Superior temporal gyrus (tissue), 1 donor: ENCODE measurements around the gene RPS29.
"Not testable (repeated sequence)": the region's sequence is repeated elsewhere in the genome, so short reads cannot be mapped to it uniquely, and the experiment has no call there.

ENCODE experiments used
- DNase-seq: peaks from one replicate; pipeline ENCODE4 v3.0.0-alpha.2; 2016; ENCODE audit errors: extremely low spot score

Gene RPS29

DNA sequence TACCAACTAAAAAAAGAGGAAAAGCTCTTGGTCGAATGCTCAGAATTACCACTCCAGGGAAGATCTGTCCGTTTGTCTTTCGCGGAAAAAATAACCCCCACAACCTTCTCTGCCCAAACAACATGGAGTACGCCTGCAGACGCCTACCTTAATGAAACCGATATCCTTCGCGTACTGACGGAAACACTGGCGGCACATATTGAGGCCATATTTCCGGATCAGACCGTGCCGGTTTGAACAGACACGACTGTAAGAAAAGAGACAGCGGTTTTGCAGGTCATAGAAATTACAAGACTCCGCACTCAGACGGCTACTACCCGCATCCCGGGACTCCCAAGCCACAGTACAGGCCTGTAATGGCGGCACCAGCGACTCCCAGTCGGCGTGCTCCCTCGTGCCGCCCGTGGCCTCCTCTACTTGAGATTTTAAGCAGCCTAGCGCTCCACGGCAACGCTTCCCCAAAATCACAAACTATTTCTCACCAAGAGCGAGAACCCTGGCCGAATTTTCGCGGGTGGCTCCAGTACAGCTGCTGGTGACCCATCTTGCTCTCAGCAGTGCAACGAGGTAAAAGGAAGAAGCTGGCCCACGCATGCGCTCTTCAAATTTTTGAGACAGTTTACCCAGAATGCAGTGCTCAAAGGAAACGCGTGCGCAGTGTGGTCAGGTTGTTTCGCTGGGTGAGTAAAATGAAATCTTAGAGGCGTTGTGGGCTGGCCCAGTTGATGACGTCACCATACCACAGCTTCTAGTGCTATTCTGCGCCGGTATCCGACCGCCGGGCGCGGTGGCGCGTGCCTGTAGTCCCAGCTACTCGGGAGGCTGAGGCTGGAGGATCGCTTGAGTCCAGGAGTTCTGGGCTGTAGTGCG, at the start of gene RPS29:
TSS of gene RPS29 (minus strand) at position 578 of the 870 bp plus-strand sequence. CDS start at position 544, 34 bp downstream.
- DNase-seq: peak; percentile 100

DNA sequence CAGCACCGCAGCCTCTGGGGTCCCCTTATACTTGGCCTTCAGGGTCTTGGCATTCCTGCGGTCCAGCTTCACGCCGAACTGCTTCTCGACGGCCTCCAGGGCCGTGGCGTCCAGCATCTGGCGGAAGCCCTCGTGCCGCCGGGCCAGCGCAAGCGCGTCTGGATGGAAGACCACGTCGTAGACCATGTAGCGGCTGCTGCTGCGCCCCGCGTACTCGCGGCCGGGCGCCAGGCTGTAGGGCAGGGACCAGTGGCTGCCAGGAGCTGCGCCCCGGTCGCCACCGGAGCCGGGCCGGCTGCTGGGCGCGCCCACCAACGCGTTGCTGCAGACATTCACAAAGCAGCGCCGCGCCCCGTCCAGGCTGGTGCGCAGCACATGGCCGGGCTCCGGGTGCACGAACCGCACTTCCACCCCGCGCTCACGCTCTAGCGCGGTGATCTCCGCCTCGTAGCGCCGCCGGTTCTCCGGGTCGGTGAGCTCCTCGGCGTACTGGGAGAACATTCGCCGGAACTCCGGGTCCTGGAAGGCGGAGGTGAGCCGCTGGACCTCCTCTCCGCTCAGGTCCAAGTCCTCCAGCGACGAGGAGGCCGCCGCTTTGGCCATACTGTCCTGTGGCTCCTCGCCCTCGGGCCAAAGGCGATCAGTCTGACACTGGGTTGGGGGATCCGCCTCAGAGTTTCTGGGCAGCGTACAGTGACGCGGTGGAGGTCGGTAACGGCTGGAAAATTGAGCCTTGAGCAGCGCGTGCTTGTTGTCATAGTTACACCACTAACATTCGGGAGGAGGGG, 48.6 kb upstream of the RPS29 start, which contains the start of gene DNAAF2:
TSS of gene DNAAF2 (minus strand) at position 698 of the 788 bp plus-strand sequence. CDS start at position 603, 95 bp downstream.
- DNase-seq: peak; percentile 40

DNA sequence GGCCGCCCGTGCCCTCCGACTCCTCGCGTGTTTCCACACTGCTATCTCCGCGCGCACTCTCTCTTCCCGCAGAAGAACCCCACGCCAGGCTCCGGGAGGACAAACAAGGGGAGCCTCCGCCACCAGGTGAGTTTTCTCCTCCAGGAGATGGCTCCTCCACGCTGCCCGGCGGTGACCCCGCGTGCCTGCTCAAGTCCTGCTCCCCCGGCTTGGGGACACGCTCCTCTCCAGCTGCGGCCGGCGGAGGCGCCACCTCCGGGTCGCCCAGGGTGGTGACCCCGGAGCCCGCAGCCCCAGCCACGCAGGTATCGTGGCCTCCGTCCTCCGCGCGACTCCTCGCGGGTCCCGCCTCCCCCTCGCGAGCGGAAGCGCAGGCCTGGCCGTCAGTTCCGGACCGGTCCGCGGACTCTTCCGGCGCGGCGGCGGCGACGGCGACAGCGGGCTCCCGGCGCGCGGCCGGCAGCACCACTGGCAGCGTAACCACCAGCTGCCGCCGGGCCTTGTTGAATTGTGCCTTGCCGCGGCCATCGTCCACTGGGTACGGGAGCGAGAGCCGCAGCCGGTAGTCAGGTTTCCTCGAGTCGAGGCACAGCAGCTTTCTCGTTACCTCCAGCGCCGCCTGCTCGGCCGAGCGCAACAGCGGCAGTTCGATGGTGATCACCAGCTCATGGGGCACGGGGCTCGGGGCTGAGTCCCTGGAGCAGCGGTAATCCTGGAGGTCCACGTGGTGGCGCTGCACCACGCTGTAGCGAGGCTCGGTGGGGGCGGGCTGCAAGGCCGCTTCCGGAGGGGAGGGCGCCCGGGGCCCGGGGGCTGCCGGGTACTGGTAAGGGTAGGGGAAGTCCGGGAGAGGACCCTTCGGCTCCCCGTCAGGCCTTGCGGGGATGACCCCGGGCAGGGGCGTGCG, 47.7 kb upstream of the RPS29 start:
- DNase-seq: peak; percentile 94

DNA sequence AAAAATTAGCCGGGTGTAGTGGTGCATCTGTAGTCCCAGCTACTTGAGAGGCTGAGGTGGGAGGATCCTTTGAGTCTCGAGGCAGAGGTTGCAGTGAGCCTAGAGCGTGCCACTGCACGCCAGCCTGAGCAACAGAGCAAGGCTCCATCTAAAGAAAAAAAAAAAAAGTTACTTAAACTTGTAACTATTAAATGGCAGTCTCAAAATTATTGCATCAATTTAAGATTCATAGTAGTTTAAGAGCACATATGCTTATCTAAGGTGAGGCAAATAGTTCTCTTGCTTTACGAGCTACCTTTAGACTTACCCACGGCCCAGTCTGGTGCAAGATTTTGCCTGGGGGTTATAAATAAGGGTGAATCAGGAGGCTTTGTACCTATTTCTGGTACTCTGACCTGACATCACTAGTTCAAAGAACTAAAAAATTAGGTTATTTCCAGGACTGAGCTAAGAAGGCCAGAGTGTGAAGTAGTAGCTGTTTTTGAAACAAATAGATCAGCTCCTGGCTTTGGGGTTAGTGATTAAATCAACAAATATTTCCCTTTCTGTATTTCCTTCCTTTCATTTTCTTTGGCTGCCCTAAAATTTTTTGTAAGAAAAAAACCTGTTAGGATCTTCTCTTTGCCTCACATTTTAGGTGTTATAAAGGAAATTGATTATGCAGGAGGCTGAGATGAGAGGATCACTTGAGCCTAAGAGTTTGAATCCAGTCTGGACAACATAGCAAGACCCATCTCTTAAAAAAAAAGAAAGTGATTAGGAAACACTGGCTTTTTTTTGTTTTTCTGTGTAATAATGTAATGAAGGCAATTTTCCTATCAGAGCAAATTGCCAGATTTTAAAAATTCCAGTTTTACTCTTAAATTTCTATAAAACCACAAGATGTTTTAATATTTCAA, 38.0 kb upstream of the RPS29 start:
- DNase-seq: no peak

DNA sequence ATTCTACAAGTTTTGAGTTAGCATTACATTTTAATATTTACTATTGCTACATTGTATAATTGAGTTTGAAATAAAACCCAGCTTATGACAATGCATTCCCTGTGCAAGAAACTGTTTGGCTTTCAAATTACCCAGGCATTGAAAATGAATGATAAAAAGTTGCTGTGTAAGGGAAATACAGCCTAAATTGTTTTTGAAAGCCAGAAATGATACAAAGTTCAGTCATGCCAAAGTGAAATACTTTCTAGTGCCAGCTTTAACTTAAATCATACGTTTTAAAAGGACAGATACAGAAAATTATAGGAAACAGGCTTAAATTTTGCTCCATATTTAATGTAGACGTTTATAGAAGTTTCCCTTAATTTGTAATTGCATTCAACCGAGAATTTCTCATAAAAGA, 37.2 kb upstream of the RPS29 start:
- DNase-seq: no peak

DNA sequence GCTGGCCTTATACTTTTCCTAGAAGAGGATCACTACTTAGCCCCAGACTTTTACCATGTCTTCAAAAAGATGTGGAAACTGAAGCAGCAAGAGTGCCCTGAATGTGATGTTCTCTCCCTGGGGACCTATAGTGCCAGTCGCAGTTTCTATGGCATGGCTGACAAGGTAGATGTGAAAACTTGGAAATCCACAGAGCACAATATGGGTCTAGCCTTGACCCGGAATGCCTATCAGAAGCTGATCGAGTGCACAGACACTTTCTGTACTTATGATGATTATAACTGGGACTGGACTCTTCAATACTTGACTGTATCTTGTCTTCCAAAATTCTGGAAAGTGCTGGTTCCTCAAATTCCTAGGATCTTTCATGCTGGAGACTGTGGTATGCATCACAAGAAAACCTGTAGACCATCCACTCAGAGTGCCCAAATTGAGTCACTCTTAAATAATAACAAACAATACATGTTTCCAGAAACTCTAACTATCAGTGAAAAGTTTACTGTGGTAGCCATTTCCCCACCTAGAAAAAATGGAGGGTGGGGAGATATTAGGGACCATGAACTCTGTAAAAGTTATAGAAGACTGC, 35.9 kb upstream of the RPS29 start:
- DNase-seq: peak; percentile 33

DNA sequence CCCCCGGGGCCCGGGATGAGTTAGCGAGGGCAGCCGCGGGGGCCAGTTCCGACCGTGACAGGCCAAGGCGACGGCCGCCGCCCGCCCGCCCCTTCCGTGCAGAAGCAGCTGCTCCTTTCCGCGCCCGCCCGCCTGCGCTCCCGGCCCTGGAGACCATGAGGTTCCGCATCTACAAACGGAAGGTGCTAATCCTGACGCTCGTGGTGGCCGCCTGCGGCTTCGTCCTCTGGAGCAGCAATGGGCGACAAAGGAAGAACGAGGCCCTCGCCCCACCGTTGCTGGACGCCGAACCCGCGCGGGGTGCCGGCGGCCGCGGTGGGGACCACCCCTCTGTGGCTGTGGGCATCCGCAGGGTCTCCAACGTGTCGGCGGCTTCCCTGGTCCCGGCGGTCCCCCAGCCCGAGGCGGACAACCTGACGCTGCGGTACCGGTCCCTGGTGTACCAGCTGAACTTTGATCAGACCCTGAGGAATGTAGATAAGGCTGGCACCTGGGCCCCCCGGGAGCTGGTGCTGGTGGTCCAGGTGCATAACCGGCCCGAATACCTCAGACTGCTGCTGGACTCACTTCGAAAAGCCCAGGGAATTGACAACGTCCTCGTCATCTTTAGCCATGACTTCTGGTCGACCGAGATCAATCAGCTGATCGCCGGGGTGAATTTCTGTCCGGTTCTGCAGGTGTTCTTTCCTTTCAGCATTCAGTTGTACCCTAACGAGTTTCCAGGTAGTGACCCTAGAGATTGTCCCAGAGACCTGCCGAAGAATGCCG, 35.1 kb upstream of the RPS29 start:
- DNase-seq: no peak

DNA sequence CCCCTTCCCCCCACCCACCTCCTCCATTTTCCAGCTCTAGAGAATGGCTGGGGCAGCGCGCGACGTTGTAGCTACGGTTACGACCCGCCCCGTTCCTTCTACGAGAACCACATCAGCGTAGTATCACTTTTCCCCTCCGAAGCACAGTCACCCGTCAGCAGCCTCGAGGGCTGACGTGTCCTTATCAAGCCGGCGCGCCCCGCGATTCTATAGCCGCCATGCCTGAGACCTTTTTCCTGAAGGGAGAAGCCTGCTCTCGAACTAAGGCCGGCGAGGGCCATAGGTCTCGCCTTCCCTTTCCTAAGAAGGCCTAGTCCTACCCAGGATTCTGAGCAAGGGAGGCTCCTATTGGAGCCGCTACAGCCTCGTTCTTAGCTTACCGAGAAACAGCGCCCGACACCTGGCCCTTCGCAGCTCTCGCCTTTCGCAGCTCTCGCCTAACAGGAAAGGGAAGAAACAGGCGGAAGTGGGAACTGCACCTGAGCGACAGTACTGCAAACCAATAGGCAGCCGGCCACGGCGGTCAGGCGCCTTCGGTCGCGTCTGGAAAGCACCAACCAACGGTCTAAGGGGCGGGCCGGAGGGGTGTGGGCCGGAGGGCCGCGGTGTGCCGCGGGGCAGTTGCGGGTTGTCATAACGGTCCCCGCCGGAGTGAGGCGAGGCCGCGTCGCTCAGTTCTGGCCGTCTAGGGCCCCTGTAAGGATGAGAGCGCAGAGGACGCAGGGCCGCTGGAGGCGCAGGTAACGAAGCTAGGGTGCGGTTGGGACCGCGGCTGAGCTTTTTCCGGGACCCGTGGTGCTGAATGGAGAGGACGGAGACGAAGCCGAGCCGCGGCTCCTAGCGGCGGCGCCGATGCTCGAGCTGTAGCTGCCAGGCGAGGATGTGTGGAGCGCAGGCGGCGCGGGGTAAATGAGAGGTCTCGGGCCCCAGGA, 34.3 kb upstream of the RPS29 start, which contains the start of the genes MGAT2 and RPL36AL:
TSS of gene MGAT2 (plus strand) at position 618 of the 932 bp plus-strand sequence. CDS start 470 bp downstream, outside the sequence.
TSS of gene RPL36AL (minus strand) at position 445 of the 932 bp plus-strand sequence. CDS start 1,522 bp downstream, outside the sequence.
- peak; percentile 99 for DNase-seq

DNA sequence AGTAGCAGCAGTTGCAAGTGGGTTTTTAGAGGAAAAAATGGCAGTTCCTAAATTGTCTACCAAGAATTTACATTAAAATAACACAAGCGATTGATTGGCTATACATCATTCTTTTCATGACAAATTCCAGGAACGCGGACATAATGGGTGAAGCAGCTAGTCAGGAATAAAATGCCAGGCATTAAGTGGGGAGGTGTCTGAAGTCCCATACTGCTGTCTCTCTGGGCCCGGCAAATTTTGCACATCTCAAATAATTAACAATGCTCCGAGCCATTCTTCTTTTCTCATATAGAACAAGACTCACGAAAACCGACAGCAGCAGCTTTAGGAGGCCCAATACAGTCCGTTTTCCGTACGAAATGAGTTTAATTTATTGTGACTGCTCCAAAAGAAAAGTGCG, 33.5 kb upstream of the RPS29 start:
- no peak for DNase-seq

DNA sequence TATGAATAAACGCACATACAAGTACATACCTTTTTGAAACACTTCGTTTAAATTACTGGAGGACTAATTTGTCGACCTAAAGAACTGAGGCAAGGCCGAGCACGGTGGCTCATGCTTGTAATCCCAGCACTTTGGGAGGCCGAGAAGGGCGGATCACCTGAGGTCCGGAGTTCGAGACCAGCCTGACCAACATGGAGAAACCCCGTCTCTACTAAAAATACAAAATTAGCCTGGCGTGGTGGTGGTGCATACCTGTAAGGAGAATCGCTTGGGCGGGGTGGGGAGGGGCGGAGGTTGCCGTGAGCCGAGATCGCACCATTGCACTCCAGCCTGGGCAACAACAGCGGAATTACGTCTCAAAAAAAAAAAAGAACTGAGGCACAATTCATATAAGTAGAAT, 33.1 kb upstream of the RPS29 start:
- DNase-seq: not testable (repeated sequence)

DNA sequence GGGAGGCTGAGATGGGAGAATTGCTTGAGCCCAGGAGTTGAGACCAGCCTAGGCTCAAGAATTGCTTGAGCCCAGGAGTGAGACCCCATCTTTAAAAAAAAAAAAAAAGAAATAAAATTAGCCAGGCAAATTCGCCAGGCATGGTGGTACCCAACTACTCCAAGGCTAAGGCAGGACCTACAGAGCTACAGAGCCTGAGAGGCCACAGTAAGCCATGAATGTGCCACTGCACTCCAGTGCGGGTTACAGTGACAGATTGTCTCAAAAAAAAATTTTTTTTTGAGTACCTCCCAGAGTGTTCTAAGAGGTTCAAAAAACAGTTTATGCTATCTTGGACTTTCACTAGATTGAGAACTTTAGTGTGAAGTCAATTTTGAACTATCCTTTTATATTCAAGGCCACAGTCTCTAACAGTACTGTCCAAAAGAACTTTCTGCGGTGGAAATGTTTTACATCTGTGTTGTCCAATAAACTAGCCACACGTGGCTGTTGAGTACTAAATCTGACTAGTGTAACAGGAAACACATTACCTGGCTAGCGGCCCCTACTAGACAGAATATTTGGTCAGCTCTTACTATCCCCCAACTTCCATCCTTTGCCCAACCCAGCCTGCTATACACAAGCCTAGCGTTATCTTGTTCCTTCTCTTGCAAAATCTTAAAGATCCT, 31.8 kb upstream of the RPS29 start:
- no peak for DNase-seq

DNA sequence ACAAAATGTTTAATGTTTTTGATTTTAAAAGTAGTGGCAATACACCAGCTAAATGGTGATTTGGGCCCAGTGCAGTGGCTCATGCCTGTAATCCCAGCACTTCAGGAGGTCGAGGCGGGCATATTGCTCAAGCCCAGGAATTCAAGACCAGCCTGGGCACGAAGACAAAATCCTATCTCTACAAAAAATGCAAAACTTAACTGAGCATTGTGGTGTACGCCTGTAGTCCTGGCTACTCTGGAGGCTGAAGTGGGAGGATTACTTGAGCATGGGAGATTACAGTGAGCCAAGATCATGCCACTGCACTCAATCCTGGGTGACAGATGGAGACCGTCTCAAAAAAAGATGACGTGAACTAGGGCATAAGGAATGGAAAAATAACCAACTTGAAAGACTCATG, 29.6 kb upstream of the RPS29 start:
- DNase-seq: no peak

DNA sequence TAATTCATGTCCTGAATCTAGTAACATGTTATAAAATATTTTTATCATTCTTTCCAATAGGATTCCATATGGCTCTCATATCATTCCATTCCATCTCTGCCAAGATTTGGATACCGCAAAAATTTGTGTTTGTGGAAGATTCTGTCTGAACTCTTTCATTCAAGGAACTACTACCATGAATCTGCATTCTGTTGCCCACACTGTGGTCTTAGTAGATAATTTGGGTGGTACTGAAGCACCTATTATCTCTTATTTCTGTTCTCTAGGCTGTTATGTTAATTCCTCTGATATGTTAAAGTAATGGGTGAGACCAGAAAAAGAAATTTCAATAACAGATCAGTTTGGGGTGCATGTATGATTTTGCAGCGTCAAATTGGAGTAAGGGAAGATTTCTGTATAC, 28.0 kb upstream of the RPS29 start:
- no peak for DNase-seq

DNA sequence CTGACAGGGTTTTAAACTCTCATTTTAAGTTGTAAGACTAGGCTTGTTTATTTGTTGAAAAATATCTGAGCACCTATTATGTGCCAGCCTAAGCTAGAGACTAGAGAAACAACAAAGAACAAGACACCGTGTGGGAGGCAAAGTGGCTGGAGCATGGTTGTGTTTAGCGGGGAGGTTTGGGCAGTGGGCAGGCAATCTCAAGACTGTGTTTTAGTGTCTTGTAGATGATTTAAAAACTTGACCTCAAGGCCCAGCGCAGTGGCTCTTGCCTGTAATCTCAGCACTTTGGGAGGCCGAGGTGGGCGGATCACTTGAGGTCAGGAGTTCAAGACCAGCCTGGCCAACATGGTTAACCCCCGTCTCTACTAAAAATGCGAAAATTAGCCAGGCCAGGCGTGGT, 26.5 kb upstream of the RPS29 start:
- no peak for DNase-seq

DNA sequence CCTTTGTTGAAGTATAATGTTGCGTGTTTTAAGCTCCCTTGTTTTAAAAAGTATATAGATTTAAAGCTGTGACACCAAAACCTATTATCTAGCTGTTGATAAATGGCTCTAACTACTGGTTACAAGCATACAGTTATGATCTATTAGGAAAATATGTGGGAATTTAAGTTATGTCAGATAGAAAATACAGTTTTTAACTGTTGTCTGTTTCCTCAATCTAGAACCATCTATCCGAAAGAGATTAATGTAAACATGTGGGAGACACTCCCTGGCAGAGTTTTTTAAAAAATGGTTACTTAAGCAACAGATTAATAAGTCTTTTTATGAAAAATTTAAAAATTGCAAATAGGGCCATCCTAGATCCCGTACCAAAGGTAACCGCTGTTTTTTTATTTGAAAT, 26.1 kb upstream of the RPS29 start:
- no peak for DNase-seq

DNA sequence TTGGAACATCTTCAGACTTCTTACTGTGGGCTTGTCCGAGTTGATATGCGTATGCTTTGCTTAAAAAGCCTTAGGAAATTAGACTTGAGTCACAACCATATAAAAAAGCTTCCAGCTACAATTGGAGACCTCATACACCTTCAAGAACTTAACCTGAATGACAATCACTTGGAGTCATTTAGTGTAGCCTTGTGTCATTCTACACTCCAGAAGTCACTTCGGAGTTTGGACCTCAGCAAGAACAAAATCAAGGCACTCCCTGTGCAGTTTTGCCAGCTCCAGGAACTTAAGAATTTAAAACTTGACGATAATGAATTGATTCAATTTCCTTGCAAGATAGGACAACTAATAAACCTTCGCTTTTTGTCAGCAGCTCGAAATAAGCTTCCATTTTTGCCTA, 21.4 kb upstream of the RPS29 start:
- DNase-seq: no peak

DNA sequence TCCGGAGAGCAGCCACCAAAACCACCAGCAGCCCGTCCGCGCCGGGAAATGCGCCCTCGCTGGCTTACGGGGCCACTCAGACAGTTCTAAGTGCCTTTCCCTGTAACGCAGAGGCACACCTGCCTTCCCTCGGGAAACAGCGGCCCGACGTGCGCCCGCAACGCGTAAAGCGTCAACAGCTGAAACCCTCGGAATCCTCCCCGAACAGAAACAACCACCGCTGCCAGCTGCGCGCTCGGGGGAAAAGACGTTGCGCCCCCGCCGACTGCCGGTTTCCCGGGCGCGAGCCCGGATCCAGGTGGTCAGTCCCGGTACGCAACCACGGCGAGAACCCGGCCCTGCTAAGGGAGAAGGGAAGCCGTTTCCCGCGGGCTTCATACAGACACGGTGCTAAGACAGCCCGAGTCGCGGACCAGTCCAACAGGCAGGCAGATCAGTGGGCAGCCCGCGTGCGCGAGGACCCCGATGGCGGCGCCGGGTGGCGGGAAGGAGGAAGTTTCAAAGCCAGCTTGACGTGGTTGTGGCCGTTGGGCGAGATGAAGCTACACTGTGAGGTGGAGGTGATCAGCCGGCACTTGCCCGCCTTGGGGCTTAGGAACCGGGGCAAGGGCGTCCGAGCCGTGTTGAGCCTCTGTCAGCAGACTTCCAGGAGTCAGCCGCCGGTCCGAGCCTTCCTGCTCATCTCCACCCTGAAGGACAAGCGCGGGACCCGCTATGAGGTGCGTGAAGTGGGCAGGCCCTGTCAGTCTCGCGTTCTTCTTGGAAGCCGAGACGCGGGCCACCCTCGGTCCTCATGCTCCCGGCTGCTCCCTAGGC, 12.5 kb upstream of the RPS29 start, which contains the start of gene LRR1:
TSS of gene LRR1 (plus strand) at position 456 of the 816 bp plus-strand sequence. CDS start at position 537, 81 bp downstream.
- DNase-seq: peak; percentile 78
